GM21381 (cell line): ENCODE data around the gene SRBD1.

Experiments
- ATAC-seq: cut with Tn5 transposase; IDR thresholded peaks from one replicate; pipeline ENCODE4 v1.9.1; 2021; ENCODE audit warnings: mild to moderate bottlenecking, moderate library complexity; ENCODE audit not compliant: unreplicated experiment

Gene SRBD1

DNA sequence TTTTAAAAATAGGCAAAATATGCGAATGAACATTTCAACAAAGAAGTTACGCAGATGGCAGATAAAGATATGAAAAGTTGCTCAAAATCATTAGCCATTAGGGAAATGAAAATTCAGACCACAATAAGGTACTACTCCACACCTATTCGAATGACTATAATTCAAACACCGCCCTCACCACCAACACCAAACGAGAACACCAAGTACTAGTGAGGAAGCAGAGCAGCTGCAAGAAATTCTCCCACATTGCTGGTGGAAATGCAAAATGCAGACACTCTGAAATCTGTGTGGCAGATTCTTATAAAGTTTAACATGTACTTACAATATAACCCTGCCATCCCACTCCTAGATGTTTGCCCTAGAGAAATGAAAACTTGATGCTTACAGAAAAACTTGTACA is 23.2 kb upstream of the SRBD1 start:
- no peak for ATAC-seq

DNA sequence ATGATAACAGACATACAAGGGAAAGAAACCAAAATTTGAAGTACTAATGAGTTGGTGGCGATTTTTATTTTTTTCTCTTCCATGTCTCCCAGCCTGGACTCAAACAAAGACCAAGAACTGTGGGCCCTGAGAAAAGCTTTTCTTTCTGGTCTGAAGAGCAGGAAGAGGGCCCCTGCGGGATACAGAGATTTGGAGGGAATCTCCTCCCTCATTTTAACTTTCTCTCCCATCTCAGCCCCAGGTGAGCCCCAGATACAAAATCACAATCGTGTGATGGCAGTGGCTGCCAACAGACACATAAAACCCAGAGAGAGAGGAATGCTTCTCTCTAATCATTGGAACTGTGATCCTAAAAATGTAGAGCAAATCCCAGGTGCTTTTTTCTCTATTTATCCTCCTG is 20.9 kb upstream of the SRBD1 start:
- no peak for ATAC-seq

DNA sequence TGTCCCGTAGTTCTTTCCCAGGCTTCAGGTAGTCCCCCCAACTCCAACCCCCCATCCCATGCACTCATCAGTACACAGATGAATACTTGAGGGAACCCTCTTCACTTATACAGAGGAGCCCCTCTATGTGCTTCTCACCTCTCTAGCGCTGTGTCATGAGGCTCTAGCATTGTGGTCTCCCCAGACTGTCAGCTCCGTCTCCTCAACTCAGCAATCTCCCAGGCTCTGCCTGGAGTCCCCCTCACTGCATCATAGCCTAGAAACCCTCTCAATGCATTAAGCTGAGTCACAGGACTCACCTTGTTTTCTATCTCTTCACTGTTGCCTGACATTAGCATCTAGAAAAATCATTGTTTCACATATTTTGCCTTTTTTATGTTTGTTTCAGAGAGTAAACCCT is 20.3 kb upstream of the SRBD1 start:
- ATAC-seq: no peak

DNA sequence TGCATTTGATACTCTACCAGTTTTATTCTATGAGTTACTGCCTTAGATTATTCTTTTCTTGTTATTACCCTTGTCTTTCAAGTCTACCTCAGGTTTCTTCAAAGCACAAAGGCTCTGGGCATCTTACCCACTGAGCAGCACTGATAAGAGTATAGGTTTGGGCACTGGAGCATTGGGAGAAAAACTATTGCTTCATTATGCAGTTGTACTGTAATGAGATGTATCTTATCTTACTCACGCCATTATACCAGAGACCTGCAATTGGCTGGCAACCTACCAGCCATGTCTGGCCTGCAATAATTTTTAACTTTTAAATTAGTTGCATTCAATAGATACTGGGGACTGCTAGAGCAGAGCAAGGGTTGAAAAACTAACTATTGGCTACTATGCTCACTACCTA is 18.9 kb upstream of the SRBD1 start:
- no peak for ATAC-seq

DNA sequence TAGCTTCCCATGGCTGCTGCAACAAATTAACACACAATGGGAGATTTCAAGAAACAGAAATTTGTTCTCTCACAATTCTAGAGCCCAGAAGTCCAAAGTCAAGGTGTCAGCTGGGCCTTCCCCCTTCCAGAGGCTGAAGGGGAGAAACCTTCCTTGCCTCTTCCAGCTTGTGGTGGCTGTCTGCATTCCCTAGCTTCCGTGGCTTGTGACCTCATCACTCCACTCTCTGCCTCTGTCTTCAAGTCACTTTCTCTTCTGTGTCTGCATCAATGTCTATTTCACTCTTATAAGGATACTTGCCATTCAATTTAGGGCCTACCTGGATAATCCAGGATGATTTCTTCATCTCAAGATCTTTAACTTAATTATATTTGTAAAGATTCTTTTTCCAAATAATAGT is 16.8 kb upstream of the SRBD1 start:
- no peak for ATAC-seq

DNA sequence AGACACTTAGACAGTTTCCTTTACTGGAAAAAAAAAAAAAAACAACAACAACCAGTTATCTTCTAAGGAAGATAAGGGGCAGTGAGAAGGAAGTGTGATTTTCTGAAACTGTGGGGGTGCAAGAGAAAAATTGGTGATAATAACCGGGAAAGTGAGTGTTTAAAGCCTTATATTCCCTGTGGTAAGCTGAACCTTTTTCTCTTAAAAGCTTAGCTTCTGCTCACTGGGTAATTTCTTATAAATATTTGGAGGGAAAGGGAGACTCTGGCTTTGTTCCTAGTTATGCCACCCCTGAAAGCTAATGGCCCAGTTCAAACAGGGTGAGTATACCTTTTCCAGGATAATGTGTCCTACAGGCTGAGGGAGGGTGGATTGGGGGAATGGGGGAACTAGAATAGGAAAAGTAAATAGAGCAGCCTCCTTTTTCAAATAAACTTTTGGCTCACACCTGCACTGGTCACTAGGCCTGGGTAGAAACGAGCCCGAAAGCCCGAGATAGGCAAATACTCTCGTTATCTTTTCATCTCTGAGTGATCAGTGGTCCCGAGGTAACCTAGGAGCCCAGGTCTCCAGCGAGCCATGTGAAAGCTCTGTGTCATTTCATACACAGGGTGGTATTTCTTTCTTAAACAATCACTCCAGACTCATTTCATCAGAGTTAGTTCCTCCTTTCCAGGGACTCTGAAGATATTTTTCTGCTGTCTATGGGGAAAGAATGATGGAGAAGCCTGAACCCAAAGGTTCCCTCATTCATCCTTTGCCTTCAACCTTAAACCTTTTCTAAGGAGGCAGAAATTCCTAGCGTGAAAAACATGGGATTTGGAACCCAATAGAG is 15.5 kb upstream of the SRBD1 start:
- ATAC-seq: no peak

DNA sequence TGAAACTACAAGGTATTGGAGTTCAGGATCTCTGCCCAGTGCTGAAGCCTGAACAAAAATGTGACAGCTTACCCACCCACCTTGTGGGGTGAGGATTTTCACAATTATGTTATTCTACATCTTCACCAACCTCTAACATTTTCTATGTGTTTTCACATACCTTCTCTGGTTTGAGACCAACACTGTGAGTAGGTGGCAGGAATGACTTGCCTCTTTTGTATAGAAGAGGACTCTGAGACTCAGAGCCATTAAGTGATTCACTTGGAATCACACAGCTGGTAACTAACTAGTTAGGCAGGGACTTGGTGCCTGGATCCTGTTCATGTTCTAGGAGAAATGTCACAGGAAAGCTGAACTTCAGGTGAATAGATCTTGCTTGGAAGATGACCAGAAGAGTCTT is 14.8 kb upstream of the SRBD1 start:
- no peak for ATAC-seq

DNA sequence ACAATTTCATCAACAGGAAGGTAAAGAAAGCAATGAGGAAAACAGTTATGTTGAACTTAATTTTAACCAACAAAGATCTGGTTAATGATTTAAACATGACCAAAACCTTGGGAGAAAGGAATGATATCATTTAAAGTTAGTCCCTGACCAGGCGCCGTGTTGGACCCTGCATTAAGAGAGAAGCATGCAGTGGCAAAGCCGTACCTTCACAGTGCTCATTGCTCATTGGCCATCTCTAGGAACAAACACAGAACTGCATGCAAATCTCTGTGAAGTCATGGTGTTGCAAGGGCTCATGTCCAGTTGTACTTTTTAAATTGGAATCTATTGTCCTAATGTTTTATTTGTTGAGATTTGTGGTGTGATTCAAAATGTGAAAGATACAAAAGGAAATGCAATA is 12.0 kb upstream of the SRBD1 start:
- no peak for ATAC-seq

DNA sequence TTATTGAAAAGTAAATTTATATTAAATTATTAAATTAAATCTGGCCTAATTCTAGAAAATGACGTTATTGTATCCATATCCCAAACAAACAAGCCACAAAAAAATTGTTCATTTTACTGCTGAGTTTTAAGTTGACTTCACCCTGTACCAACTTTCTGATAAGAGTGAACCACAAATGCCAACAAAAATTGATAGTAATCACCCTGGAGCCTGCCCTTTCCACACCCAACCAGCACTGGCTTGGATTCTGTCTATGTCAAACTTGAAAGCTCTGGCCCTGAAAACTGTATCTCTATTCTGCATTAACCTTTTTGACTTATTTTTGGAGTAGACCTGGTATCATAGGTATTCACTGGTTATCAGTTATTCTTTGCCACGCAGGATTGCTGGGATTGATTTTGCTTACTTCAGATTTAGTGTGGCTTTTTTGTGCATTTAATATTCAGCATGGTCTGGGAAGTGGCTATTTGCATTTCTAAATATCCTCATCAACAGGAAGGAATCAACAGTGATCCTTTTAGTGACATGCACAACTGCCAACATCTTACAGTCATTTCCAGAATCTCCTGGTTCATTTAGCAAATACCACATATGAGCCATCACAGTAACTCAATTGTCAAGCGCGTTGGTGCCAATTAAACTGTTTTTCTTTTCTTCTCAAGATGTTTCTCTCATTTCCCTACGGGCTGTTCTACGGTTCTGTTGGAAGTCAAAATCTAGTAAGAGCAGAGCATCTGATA is 11.4 kb upstream of the SRBD1 start:
- no peak for ATAC-seq

DNA sequence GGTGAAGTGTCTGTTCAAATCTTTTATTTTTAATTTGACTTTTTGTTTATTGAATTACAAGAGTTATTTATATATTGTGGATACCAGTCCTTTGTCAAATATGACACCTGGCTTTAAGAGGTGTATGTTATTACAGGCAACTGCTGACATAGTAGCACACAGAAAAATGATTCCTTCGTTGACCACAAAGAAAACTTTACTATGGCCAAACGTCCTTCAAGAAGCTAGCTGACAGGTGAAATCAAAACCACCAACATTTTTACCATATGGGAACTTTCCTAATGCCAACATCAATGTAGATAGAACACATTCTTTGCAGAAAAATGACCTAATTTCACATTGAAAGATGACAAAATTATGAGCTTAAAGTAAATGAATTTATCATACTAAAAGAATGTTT is 6.4 kb upstream of the SRBD1 start:
- no peak for ATAC-seq

DNA sequence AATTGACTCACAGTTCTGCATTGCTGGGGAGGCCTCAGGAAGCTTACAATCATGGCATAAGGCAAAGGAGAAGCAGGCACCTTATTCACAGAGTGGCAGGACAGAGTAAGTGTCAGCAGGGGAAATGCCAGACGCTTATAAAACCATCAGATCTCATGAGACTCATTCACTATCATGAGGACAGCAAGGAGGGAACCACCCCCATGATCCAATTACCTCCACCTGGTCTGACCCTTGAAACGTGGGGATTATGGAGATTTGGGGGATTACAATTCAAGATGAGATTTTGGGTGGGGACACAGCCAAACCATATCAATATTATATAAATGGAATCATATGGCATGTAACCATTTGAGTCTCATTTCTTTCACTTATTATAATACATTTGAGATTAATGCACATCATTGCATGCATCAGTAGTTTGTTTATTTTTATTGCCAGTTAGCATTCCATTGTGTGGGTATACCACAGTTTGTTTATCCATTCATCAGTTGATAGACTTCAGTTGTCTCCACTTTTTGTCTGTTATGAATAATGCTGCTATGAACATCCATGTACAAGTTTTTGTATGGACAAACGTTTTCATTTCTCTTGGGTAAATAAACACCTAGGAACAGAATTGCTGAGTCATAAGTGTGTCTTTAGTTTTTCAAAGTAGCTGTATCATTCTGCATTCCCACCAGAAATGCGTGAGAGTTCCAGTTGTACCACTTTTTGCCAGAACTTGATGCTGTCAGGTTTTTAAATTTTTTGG is 5.8 kb upstream of the SRBD1 start:
- no peak for ATAC-seq

DNA sequence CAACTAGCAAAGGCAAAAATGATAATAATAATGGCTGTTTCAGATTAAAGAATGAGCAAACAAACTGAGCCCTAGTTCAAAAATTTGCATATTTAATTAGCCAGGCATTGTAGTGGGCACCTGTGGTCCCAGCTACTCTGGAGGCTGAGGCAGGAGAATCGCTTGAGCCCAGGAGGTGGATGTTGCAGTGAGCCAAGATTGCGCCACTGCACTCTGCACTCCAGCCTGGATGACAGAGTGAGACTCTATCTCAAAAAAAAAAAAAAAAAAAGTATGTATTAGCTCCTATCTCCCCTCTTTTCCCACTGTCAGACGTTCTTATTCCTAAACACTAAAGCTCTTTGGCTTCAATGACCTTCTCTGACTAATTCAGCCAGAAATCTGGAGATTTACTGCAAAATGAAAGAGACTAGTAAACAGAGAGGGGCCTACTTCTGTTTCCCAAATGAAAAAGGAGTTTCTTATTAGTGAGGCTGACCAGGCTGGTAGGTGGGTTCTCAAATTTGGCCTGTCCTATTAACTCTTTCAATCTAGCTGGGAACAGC is 3.9 kb upstream of the SRBD1 start:
- no peak for ATAC-seq

DNA sequence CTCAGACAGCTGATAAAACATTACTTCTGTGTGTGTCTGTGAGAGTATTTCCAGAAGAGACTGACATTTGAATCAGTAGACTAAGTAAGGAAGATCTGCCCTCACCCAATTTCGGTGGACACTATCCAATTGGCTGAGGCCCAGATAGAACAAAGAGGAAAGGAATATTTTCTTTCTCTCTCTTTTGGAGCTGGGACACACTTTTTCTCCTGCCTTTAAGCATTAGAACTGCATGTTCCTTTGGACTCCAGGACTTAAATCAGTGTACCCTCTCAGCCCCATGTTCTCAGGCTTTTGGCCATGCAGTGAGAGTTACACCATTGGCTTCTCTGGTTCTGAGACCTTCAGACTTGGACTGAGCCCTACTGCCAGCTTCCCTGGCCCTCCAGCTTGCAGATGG is 3.3 kb upstream of the SRBD1 start:
- no peak for ATAC-seq

DNA sequence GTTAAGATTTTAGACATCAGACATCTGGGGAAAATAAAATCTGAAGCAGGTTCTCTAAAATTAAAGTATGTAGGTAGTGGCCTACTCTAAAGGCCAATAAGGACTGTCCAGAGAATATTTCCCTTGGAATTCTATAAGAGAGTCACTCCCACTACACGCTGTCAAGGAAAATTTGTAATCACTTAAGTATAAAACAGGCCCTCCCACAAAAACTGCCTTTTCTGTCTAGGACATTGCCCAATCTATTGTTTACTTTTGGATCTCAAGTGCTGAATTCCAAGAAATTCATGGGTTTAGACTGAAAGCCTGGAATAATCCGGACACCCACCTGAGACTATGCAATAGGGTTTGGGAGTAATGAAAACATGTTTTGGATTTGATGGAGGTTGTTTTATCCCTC is 1.7 kb upstream of the SRBD1 start:
- no peak for ATAC-seq

DNA sequence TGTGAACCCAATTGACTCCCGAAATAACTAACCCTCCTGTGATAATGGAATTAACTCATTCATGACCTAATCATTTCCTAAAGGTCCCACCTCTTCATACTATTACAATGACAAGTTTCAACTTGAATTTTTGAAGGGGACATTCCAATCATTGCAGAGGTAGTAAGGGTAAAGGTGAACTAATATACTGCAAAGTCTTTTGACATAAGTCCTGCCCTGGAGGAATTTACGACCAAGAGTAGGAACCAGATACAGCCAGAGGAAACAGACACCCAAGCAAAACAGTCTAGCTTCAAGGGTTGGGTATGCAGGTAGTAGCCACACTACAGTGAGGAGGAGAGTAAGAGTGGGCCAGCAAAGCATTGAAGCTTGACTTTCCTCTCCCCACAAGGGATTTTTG is 1.2 kb upstream of the SRBD1 start:
- ATAC-seq: no peak

DNA sequence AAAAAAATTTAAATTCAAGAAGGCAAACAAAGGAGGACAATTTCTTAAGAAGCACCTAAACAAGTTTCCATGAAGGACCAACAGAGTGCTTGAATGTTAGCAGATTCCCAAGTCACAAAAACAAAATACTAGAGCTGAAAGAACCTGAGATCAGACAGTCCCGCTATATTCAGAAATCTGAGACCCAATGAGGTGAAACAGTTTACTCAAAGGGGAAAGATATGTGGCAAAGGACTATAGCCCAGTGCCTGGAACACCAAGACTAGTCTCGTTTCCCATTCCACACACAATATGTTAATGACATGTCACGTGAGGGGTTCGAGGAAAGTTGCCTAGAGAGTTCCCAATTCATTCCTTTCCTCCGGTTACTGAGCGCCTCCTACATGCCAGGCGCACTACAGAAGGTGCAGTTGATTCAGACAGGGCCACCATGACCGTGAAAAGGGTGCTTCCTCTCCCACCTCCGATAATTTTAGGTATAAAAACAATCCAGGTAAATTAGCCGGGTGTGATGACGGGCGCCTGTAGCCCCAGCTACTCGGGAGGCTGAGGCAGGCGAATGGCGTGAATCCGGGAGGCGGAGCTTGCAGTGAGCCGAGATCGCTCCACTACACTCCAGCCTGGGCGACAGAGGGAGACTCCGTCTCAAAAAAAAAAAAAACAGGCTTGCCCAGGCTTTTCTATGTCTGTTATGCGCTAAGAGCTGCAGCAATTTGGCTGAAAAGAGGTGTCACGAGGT is 617 bp downstream of the SRBD1 start:
- ATAC-seq: peak; percentile 38

DNA sequence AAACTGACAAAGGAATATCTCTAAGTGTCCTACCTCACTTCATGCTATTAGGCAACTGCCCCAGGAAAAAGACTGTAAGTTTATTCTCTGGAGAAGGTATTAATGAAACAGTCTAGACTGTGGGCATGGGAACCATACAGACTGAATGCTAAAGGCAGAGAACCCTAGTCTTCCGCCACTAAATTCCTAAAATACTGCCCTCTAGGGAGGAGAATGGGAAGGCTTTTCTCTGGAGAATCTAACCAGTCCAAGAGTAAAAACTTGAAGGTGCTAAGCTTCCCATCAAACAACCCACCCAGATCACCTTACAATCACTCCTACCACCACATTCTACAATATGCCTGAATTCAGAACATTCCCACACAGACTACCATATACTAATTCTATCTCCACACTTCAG is 3.4 kb downstream of the SRBD1 start:
- no peak for ATAC-seq

DNA sequence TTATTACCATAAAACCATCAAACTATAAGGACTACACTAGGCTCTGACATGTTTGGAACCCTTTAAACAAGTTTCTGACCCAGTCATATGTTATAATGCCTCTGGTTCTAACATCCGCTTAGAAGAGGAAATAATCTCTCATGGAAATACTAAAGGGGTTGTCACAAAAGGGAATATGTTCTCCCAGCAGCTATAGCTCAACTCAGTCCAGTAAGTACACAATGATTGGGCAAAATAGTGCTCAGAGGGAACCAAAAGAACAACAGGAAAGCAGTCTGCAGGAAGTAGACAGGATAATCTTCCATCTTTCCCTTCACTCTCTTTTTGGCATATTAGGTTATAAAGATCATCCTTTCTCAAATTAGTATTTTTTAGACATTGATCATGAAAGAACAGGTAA is 4.3 kb downstream of the SRBD1 start:
- ATAC-seq: no peak

DNA sequence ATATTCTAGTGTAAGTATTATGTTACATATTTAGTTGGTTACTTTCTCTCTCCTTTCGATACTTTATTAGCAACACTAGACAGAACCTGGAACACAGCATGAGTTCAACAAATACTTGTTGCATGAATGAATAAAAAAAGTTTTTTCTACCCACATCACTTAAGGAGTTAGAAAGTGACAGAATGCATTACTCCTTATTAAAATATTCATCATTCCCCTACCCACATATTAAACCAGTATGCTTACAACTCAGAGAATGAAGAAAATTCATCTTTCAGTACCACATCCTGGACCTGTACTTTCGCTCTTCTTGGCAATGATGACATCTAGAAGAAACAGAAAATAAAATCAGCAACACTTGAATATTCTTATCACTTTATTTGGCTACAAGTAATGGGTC is 6.0 kb downstream of the SRBD1 start:
- no peak for ATAC-seq

DNA sequence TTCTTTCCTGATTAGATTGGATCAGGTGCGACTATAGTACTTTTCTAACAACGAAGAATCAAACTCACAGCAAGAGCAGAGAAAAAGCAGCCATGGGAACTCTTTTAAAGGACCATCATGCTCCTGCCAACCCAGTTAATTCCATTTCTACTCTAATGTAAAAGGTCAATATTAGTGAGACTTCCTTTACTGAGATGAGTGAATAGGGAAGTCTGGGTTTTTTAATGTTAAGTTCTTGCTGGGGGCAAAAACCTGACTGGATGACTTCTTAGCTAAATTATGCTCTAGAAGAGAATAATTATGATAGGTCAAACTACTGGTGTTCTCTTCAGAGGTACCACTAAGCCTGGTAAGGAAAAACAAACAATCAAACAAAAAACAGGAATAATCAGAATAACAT is 8.4 kb downstream of the SRBD1 start:
- ATAC-seq: no peak

DNA sequence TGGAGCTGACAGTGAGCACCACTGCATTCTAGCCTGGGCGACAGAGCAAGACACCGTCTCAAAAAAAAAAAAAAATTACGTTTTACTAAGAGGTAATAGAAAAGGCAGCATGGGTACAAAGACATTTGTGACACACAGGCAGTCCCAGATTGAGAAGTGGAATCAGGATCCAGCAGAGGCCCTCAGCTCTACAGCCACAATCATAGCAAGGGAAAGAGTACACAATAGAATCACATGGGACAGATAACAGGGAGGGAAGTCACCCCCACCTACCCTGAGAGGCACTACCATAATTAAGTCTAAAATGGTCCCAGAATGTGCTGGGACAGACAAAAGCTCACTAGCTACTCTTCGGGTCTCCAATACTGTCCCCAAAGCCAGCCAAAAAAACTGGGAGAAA is 12.5 kb downstream of the SRBD1 start:
- no peak for ATAC-seq
